ENCODE results near the gene PPIH. TPM values are rescaled to one million over a fixed set of nuclear protein-coding genes. Genes with fewer than 3 reads are reported as not detected.

PPIH gene
- total and polyA plus RNA-seq, 2 experiments from 2014 or later, result 22.7 to 37.1 TPM

GRCh38 chr1:42690477-42691156, 32.4 kb downstream of the PPIH start:
- TF ChIP-seq EZH2 (IDR thresholded peaks at IDR 0.05; ENCODE audit: insufficient read depth, poor library complexity, severe bottlenecking) (no peak), EZH2phosphoT487 (IDR thresholded peaks at IDR 0.05; ENCODE audit: insufficient read depth, low read depth) (no peak)
- Histone ChIP-seq H2AFZ (no peak overlapping the region), H3F3A (ENCODE audit: insufficient read depth) (peaks cover 5% of the 10 kb centered on the region; the same call in 1 of the 2 replicates), H3K4me3 (no peak overlapping the region), H3K27ac (no peak overlapping the region), H3K9me2 (ENCODE audit: insufficient read depth) (no peaks in the 10 kb centered on the region), H3K79me2 (ENCODE audit: insufficient read depth) (peaks cover 100% of the 10 kb centered on the region), H3K9ac (no peak overlapping the region), H3K36me3 (ENCODE audit: low read depth) (peaks cover 35% of the 10 kb centered on the region), H3K4me2 (ENCODE audit: unreplicated experiment) (no peak overlapping the region), H3K27me3 (replicated peaks; ENCODE audit: insufficient read depth) (no peaks in the 10 kb centered on the region), H3K9me3 (ENCODE audit: low read depth) (no peaks in the 10 kb centered on the region), H3K4me1 (ENCODE audit: insufficient read depth) (peaks cover 46% of the 10 kb centered on the region), H4K20me1 (ENCODE audit: insufficient read depth) (peaks cover 69% of the 10 kb centered on the region)
- DNase-seq, result peak; percentile 36
- in situ Hi-C loops (cut with MboI), result no loop called here
- WGBS, 2 experiments (ENCODE audit: low coverage in 1 of 2, low lambda C conversion rate in 2 of 2, missing lambda C conversion rate in 2 of 2), result 50 to 61% methylated on average over 1 of the region's 1 CpG

GRCh38 chr1:42691157-42691498, 32.9 kb downstream of the PPIH start:
- Histone ChIP-seq H2AFZ (no peak overlapping the region), H4K20me1 (ENCODE audit: insufficient read depth) (peaks cover 65% of the 10 kb centered on the region)
- WGBS, 2 experiments (ENCODE audit: low coverage in 1 of 2, low lambda C conversion rate in 2 of 2, missing lambda C conversion rate in 2 of 2), result 74 to 75% methylated on average over 4 of the region's 4 CpGs

GRCh38 chr1:42692461-42692860, 34.2 kb downstream of the PPIH start:
- peaks cover 33% of the 10 kb centered on the region for H3K4me1 ChIP-seq (ENCODE audit: insufficient read depth)
- WGBS, 2 experiments (ENCODE audit: low coverage in 1 of 2, low lambda C conversion rate in 2 of 2, missing lambda C conversion rate in 2 of 2), result 67 to 76% methylated on average over 5 of the region's 5 CpGs
- H3K4me2 ChIP-seq (ENCODE audit: unreplicated experiment), result no peak overlapping the region
- H3K9me3 ChIP-seq (ENCODE audit: low read depth), result no peaks in the 10 kb centered on the region
- TF ChIP-seq EZH2 (IDR thresholded peaks at IDR 0.05; ENCODE audit: insufficient read depth, poor library complexity, severe bottlenecking), result no peak
- no peak overlapping the region for H3K9ac ChIP-seq
- no peak overlapping the region for H3K27ac ChIP-seq
- no peaks in the 10 kb centered on the region for H3K9me2 ChIP-seq (ENCODE audit: insufficient read depth)
- in situ Hi-C loops (cut with MboI), result no loop called here
- H3K36me3 ChIP-seq (ENCODE audit: low read depth), result peaks cover 48% of the 10 kb centered on the region
- DNase-seq, result no peak
- H3K27me3 ChIP-seq (replicated peaks; ENCODE audit: insufficient read depth), result no peaks in the 10 kb centered on the region
- peaks cover 56% of the 10 kb centered on the region for H4K20me1 ChIP-seq (ENCODE audit: insufficient read depth)
- peaks cover 11% of the 10 kb centered on the region; the same call in 1 of the 2 replicates for H3F3A ChIP-seq (ENCODE audit: insufficient read depth)
- no peak overlapping the region for H3K4me3 ChIP-seq
- peaks cover 100% of the 10 kb centered on the region for H3K79me2 ChIP-seq (ENCODE audit: insufficient read depth)
- H2AFZ ChIP-seq, result no peak overlapping the region

More at GRCh38 chr1:42691157-42691498, 32.9 kb downstream of the PPIH start:
- Histone ChIP-seq H3K27me3 (replicated peaks; ENCODE audit: insufficient read depth) (no peaks in the 10 kb centered on the region), H3K9me2 (ENCODE audit: insufficient read depth) (no peaks in the 10 kb centered on the region), H3K27ac (no peak overlapping the region), H3F3A (ENCODE audit: insufficient read depth) (peaks cover 5% of the 10 kb centered on the region; the same call in 1 of the 2 replicates), H3K36me3 (ENCODE audit: low read depth) (peaks cover 37% of the 10 kb centered on the region), H3K4me1 (ENCODE audit: insufficient read depth) (peaks cover 41% of the 10 kb centered on the region), H3K4me2 (ENCODE audit: unreplicated experiment) (no peak overlapping the region), H3K79me2 (ENCODE audit: insufficient read depth) (peaks cover 100% of the 10 kb centered on the region), H3K9ac (no peak overlapping the region), H3K9me3 (ENCODE audit: low read depth) (no peaks in the 10 kb centered on the region), H3K4me3 (no peak overlapping the region)
- no peak for TF ChIP-seq EZH2phosphoT487 (IDR thresholded peaks at IDR 0.05; ENCODE audit: insufficient read depth, low read depth)
- TF ChIP-seq EZH2 (IDR thresholded peaks at IDR 0.05; ENCODE audit: insufficient read depth, poor library complexity, severe bottlenecking), result no peak
- in situ Hi-C loops (cut with MboI), result no loop called here
- no peak for DNase-seq

- Histone ChIP-seq H3K79me2 (ENCODE audit: insufficient read depth) (peaks cover 100% of the 10 kb centered on the region), H3K27ac (no peak overlapping the region), H3K9me3 (ENCODE audit: low read depth) (no peaks in the 10 kb centered on the region), H3K9me2 (ENCODE audit: insufficient read depth) (no peaks in the 10 kb centered on the region), H3K9ac (no peak overlapping the region), H3K4me3 (no peak overlapping the region), H3K4me1 (ENCODE audit: insufficient read depth) (peaks cover 33% of the 10 kb centered on the region), H4K20me1 (ENCODE audit: insufficient read depth) (peaks cover 52% of the 10 kb centered on the region), H3K36me3 (ENCODE audit: low read depth) (peaks cover 48% of the 10 kb centered on the region), H3K4me2 (ENCODE audit: unreplicated experiment) (no peak overlapping the region), H2AFZ (no peak overlapping the region), H3K27me3 (replicated peaks; ENCODE audit: insufficient read depth) (no peaks in the 10 kb centered on the region), H3F3A (ENCODE audit: insufficient read depth) (peaks cover 15% of the 10 kb centered on the region; the same call in 1 of the 2 replicates)
- in situ Hi-C loops (cut with MboI), result no loop called here
- DNase-seq, result no peak
- TF ChIP-seq EZH2phosphoT487 (IDR thresholded peaks at IDR 0.05; ENCODE audit: insufficient read depth, low read depth) (no peak), EZH2 (IDR thresholded peaks at IDR 0.05; ENCODE audit: insufficient read depth, poor library complexity, severe bottlenecking) (no peak)
- WGBS, 2 experiments (ENCODE audit: low coverage in 1 of 2, low lambda C conversion rate in 2 of 2, missing lambda C conversion rate in 2 of 2), result 93 to 99% methylated on average over 2 of the region's 2 CpGs
These were observed 34.7 kb downstream of the PPIH start for GRCh38 chr1:42692911-42693310.
